GM10248 (cell line): Measurements from ENCODE around the gene KRT13.
"Not testable (repeated sequence)": the region's sequence is repeated elsewhere in the genome, so short reads cannot be mapped to it uniquely, and the experiment has no call there.

Experiments
- CTCF ChIA-PET: fragments of 300-600 bp; sonication (Branson Sonifier 250); formaldehyde crosslinking; extraction: SDS; loops from one replicate; lab custom pipeline; 2021; ENCODE audit warnings: antibody characterized with exemption; lab: Yijun Ruan, JAX
- POLR2A ChIA-PET: fragments of 350-650 bp; sonication (Branson Sonifier 250); formaldehyde crosslinking; extraction: SDS; loops from one replicate; lab custom pipeline; 2020; ENCODE audit warnings: antibody characterized with exemption; lab: Yijun Ruan, JAX
- DNase-seq: peaks from one replicate; pipeline ENCODE4 v3.0.0; 2012; ENCODE audit errors: extremely low spot score
- CTCF ChIP-seq: IDR thresholded peaks from 2 replicates; pipeline ENCODE4 v1.5.1; 2012; ENCODE audit warnings: mild to moderate bottlenecking, low read depth; ENCODE audit errors: extremely low read depth, missing control alignments, control extremely low read depth

Gene KRT13

DNA sequence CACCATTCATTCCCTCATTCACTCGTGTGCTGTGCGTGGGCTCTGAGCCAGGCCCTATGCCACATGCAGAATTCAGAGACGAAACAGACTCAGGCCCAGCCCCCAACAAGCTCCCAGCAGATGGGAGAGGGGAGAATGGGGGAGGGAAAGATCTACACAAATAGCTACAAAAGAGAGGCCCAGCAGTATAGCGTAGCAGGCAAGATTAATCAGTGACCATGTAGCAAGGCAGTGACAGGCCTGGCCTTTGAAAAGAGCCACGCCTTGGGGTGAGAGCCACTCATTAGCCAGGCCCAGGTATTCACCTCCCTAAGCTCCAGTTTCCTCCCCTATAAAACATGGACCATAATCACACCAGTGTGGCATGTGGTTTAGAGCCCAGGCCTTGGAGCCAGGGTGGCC is 39.1 kb upstream of the KRT13 start:
- ChIA-PET POLR2A (no interaction called here), CTCF (interaction anchor here (1.2 to 1.9 kb wide), 2 partner anchors 20 to 118 kb away, joined by 3 to 8 read pairs; no protein-coding TSS in a partner anchor)
- no peak for TF ChIP-seq CTCF
- no peak for DNase-seq

GRCh38 chr17:41542786-41543185 is 37.4 kb upstream of the KRT13 start:
- CTCF ChIA-PET, result interaction anchor here (1.4 to 2.8 kb wide), 2 partner anchors 10 to 106 kb away, joined by 5 to 11 read pairs; no protein-coding TSS in a partner anchor
- POLR2A ChIA-PET, DNase-seq: not testable (repeated sequence)

DNA sequence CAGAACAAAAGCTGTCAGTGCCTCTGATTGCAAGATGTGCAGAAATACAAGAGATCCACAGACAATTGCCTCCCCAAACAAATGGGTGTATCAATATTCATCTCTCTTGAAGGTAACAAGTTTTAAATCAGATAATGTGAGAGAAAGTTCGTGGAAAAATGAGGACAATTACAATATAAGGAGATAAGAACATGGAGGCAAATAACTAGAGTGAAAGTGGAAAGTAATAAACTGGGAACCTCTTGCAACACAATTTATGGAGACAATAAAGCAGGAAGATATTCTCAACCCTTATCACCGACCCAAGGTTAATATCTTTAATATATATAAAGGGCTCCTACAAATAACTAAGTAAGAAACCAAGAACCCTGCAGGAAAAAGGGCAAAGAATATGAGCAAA is 36.9 kb upstream of the KRT13 start:
- no peak for TF ChIP-seq CTCF
- DNase-seq, result no peak
- CTCF ChIA-PET, result interaction anchor here (1.4 to 2.8 kb wide), 4 partner anchors 8 to 121 kb away, joined by 4 to 26 read pairs (median 8); no protein-coding TSS in a partner anchor
- POLR2A ChIA-PET, result no interaction called here

DNA sequence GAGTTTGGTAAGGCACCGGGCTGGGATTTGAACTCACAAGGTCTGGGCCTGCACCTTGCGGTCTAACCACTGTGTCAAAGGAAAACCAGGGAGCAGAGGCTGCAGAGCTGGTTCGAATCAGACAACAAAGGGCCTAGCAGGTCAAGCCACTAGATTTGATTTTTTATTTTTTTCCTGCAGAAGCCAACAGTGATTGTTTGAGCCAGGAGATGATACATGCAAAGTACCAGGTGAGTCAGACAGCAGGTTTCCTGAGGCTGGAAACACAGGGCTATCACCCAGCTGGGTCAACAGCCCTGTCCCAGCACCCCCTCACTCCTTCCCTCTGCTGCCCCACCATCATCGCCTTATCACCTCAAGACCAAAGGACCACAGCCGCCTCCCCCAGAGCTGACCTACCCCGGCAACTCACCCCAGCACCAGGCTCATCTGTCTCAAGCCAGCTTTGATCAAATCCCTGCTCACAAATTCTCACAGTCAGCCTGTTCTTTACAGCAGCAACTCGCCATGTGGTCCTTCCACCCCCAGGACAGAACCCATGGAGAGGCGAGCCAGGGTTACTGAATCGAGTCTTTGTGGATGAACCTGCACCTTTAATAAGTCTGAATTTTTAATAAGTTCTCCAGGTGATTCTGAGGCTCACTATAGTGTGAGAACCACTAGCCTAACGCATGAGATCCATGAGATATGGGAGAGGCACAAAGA is 35.7 kb upstream of the KRT13 start:
- DNase-seq, result no peak
- TF ChIP-seq CTCF, result no peak
- ChIA-PET POLR2A (interaction anchor here (0.7 kb wide), 1 partner anchor 1953 kb away, joined by 3 read pairs; no protein-coding TSS in a partner anchor), CTCF (interaction anchor here (1.1 to 2.8 kb wide), 4 partner anchors 9 to 125 kb away, joined by 3 to 26 read pairs (median 8); no protein-coding TSS in a partner anchor)

DNA sequence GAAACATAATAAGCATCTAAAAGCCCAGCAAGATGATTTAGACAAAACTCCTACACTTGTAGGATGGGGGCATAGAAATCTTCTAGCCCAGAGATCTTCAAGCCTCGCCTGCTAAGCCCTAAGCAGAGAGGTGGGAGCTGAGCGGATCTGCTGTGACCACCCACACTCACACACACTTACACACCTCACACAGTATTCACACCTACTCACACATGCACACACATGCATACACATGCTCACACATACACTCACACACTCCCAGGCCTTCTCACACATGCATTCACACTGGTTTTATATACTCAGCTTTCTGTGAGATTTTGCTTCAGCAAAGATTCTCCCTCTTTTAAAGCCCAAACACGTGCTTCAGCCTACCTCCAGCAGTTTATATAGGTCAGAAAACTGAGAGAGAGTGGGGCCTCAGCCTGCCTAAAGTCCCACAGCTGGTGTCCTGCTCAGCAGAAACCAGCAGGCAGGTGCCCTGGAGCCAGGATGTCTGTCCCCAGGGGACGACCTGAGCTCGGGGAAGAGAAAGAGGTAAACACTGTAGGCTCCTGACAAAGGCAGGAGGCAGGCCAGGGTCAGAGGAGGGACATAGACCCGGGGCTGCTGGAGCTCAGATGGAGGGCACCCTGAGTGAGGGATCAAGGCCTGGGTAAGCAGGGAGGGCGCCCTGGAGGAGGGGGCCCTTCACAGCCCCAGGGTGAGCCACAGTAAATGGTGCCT is 34.7 kb upstream of the KRT13 start:
- ChIA-PET CTCF (interaction anchor here (1.1 to 2.8 kb wide), 3 partner anchors 10 to 126 kb away, joined by 3 to 26 read pairs (median 11); no protein-coding TSS in a partner anchor), POLR2A (no interaction called here)
- DNase-seq, result no peak
- TF ChIP-seq CTCF, result no peak

- DNase-seq, result no peak
- no peak for TF ChIP-seq CTCF
- ChIA-PET CTCF (interaction anchor here (1.0 kb wide), 1 partner anchor 10 kb away, joined by 3 read pairs; no protein-coding TSS in a partner anchor), POLR2A (no interaction called here)
Measured at GRCh38 chr17:41539071-41539492, 33.7 kb upstream of the KRT13 start.

DNA sequence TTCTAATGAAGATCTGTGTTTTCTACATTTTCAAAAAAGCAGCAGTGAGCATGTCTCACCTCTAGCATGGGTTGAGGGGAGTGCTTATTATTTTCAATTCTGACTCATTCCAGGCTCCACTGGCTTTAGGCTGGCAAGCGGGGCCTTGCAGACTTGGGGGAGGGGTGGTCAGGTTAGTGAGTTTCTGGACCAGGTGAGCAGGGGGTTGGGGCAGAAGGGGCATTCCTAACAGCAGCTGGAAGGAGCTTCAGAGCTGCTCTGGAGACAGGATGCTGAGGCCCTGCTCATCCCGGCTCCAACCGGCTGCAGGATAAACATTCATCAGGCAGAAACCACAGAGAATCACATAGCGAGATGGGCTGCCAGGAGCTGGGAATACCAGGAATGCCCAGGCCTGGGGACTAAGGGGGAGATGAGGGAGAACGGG is 33.2 kb upstream of the KRT13 start:
- ChIA-PET POLR2A (no interaction called here), CTCF (interaction anchor here (1.0 kb wide), 1 partner anchor 10 kb away, joined by 3 read pairs; no protein-coding TSS in a partner anchor)
- TF ChIP-seq CTCF, result no peak
- DNase-seq, result no peak
